IMR-90 (cell line): ENCODE data around the gene TES. TPM values are rescaled to one million over a fixed set of nuclear protein-coding genes. Genes with fewer than 3 reads are reported as not detected.

Experiments
- ATAC-seq: fragments of 200-7000 bp; cut with Tn5 transposase; 2 replicates; pipeline ENCODE4 v1.9.1; 2020; ENCODE audit warnings: low read depth, mild to moderate bottlenecking, moderate library complexity
- BruUV-seq: library from RNA; stranded (reverse); fragments of 400-500 nt; replicated peaks from 2 replicates; lab custom pipeline; 2021; lab: Mats Ljungman, UMichigan
- CTCF ChIA-PET: fragments of 300-600 bp; formaldehyde crosslinking; extraction: SDS; loops from one replicate; lab custom pipeline; 2021; ENCODE audit warnings: antibody characterized with exemption; lab: Yijun Ruan, JAX
- POLR2A ChIA-PET: fragments of 300-600 bp; sonication (Branson Sonifier 250); formaldehyde crosslinking; loops from one replicate; lab custom pipeline; 2022; ENCODE audit warnings: antibody characterized with exemption; ENCODE audit not compliant: unreplicated experiment; lab: Charles Lee
- DNase-seq: peaks from one replicate; pipeline ENCODE4 v3.0.0; 2013
- H2AFZ ChIP-seq: replicated peaks from 2 replicates; pipeline ENCODE3; 2013; ENCODE audit warnings: low read length, mild to moderate bottlenecking; ENCODE audit not compliant: poor library complexity
- H2AK5ac ChIP-seq: 2 replicates; pipeline ENCODE4 v1.6.1; 2013; ENCODE audit warnings: low read depth, low read length, inconsistent platforms
- H2AK9ac ChIP-seq: replicated peaks from 2 replicates; pipeline ENCODE3; 2013; ENCODE audit warnings: mild to moderate bottlenecking, low read depth, low read length, moderate library complexity; ENCODE audit not compliant: poor library complexity
- H2BK120ac ChIP-seq: 2 replicates; pipeline ENCODE4 v1.6.1; 2013; ENCODE audit warnings: low read depth, low read length, inconsistent platforms
- H2BK15ac ChIP-seq: 3 replicates; pipeline ENCODE4 v1.6.1; 2013; ENCODE audit warnings: low read depth, low read length, inconsistent platforms
- H2BK20ac ChIP-seq: 2 replicates; pipeline ENCODE4 v1.6.1; 2013; ENCODE audit warnings: low read depth, mild to moderate bottlenecking, inconsistent platforms, low read length, moderate library complexity
- H2BK5ac ChIP-seq: 2 replicates; pipeline ENCODE4 v1.6.1; 2013; ENCODE audit warnings: mild to moderate bottlenecking, low read depth, low read length, inconsistent platforms; ENCODE audit not compliant: poor library complexity, severe bottlenecking
- H3K14ac ChIP-seq: replicated peaks from 2 replicates; pipeline ENCODE4 v1.6.1; 2013; ENCODE audit warnings: low read depth, low read length, inconsistent platforms
- H3K18ac ChIP-seq: 2 replicates; pipeline ENCODE4 v1.6.1; 2013; ENCODE audit warnings: low read depth, low read length, control low read depth
- H3K23ac ChIP-seq: 2 replicates; pipeline ENCODE4 v1.6.1; 2013; ENCODE audit warnings: low read depth, low read length, inconsistent platforms
- H3K27ac ChIP-seq: 2 replicates; pipeline ENCODE4 v1.5.1; 2013; ENCODE audit warnings: mild to moderate bottlenecking, control low read depth, low read length; ENCODE audit not compliant: insufficient read depth
- H3K27me3 ChIP-seq: 2 replicates; pipeline ENCODE4 v1.6.1; 2013; ENCODE audit warnings: low read length; ENCODE audit not compliant: control insufficient read depth, insufficient read depth
- H3K36me3 ChIP-seq: 2 replicates; pipeline ENCODE4 v1.6.1; 2013; ENCODE audit warnings: low read length, mixed read lengths; ENCODE audit not compliant: control insufficient read depth, insufficient read depth
- H3K4ac ChIP-seq: 2 replicates; pipeline ENCODE4 v1.6.1; 2013; ENCODE audit warnings: low read depth, low read length, inconsistent platforms
- H3K4me1 ChIP-seq: 2 replicates; pipeline ENCODE4 v1.6.1; 2013; ENCODE audit warnings: low read length, mixed read lengths; ENCODE audit not compliant: control insufficient read depth, insufficient read depth
- H3K4me2 ChIP-seq: 2 replicates; pipeline ENCODE4 v1.6.1; 2013; ENCODE audit warnings: low read depth, mild to moderate bottlenecking, control low read depth, low read length, moderate library complexity
- H3K4me3 ChIP-seq: 2 replicates; pipeline ENCODE4 v1.5.1; 2013; ENCODE audit warnings: low read depth, mild to moderate bottlenecking, control low read depth, low read length, moderate library complexity; ENCODE audit not compliant: insufficient read depth
- H3K56ac ChIP-seq: 2 replicates; pipeline ENCODE4 v1.6.1; 2013; ENCODE audit warnings: low read length, inconsistent platforms; ENCODE audit not compliant: insufficient read depth; ENCODE audit errors: extremely low read depth
- H3K79me1 ChIP-seq, 2 experiments: 2 replicates each; pipeline ENCODE4 v1.6.1; 2013; ENCODE audit warnings: low read length in 2 of 2, inconsistent platforms in 1 of 2, low read depth in 1 of 2
- H3K9ac ChIP-seq: 2 replicates; pipeline ENCODE4 v1.6.1; 2013; ENCODE audit warnings: low read depth, low read length, control low read depth
- H3K9me1 ChIP-seq: 2 replicates; pipeline ENCODE4 v1.6.1; 2013; ENCODE audit warnings: low read length, inconsistent platforms; ENCODE audit not compliant: insufficient read depth
- H3K9me3 ChIP-seq: 2 replicates; pipeline ENCODE4 v1.6.1; 2013; ENCODE audit warnings: low read length; ENCODE audit not compliant: control insufficient read depth, insufficient read depth
- H4K20me1 ChIP-seq: 2 replicates; pipeline ENCODE4 v1.6.1; 2013; ENCODE audit warnings: low read length, inconsistent platforms; ENCODE audit not compliant: insufficient read depth
- H4K5ac ChIP-seq: 2 replicates; pipeline ENCODE4 v1.6.1; 2013; ENCODE audit warnings: mild to moderate bottlenecking, low read depth, low read length, control low read depth
- H4K8ac ChIP-seq, 2 experiments: 2 replicates each; pipeline ENCODE4 v1.6.1; 2013; ENCODE audit warnings: low read depth in 2 of 2, low read length in 2 of 2, control low read depth in 1 of 2, inconsistent platforms in 1 of 2
- H4K91ac ChIP-seq: 2 replicates; pipeline ENCODE4 v1.6.1; 2013; ENCODE audit warnings: low read depth, low read length, inconsistent platforms; ENCODE audit not compliant: insufficient read depth
- BHLHE40 ChIP-seq: fragments of 150-350 bp; IDR thresholded peaks from 2 replicates; pipeline ENCODE4 v1.6.1; 2016; ENCODE audit warnings: mild to moderate bottlenecking, low read depth, low read length
- CEBPB ChIP-seq: IDR thresholded peaks from 2 replicates; pipeline ENCODE4 v1.6.1; 2012; ENCODE audit warnings: low read depth, low read length, improper control_type of control experiment
- CHD1 ChIP-seq: IDR thresholded peaks from 2 replicates; pipeline ENCODE4 v1.6.1; 2012; ENCODE audit warnings: low read depth, low read length, improper control_type of control experiment
- CTCF ChIP-seq: conservative IDR thresholded peaks from 2 replicates; pipeline ENCODE4 v1.5.1; 2012; ENCODE audit warnings: mild to moderate bottlenecking, low read depth, low read length, improper control_type of control experiment
- ELK1 ChIP-seq: fragments of 150-350 bp; IDR thresholded peaks from 2 replicates; pipeline ENCODE4 v1.6.1; 2016; ENCODE audit warnings: low read depth, mild to moderate bottlenecking, low read length, moderate library complexity, borderline replicate concordance
- FOS ChIP-seq: fragments of 150-350 bp; IDR thresholded peaks from 2 replicates; pipeline ENCODE4 v1.6.1; 2016; ENCODE audit warnings: low read depth, low read length
- MAFK ChIP-seq: IDR thresholded peaks from 2 replicates; pipeline ENCODE4 v1.6.1; 2012; ENCODE audit warnings: low read depth, low read length, improper control_type of control experiment
- MAZ ChIP-seq: IDR thresholded peaks from 2 replicates; pipeline ENCODE4 v1.6.1; 2012; ENCODE audit warnings: low read depth, mild to moderate bottlenecking, low read length, improper control_type of control experiment, moderate library complexity, borderline replicate concordance
- MXI1 ChIP-seq: IDR thresholded peaks from 2 replicates; pipeline ENCODE4 v1.6.1; 2012; ENCODE audit warnings: low read depth, mild to moderate bottlenecking, low read length, moderate library complexity, borderline replicate concordance
- NFE2L2 ChIP-seq: fragments of 150-350 bp; IDR thresholded peaks from 2 replicates; pipeline ENCODE4 v1.6.1; 2016; ENCODE audit warnings: low read depth, mild to moderate bottlenecking, low read length
- POLR2A ChIP-seq: IDR thresholded peaks from 2 replicates; pipeline ENCODE4 v1.6.1; 2012; ENCODE audit warnings: mild to moderate bottlenecking, low read depth, low read length
- RAD21 ChIP-seq: IDR thresholded peaks from 2 replicates; pipeline ENCODE4 v1.6.1; 2012; ENCODE audit warnings: low read length, improper control_type of control experiment
- RFX5 ChIP-seq: IDR thresholded peaks from 2 replicates; pipeline ENCODE4 v1.8.0; 2012; ENCODE audit warnings: low read depth, mild to moderate bottlenecking, low read length, moderate library complexity
- SMC3 ChIP-seq: fragments of 150-350 bp; IDR thresholded peaks from 2 replicates; pipeline ENCODE4 v1.6.1; 2016; ENCODE audit warnings: low read depth, mild to moderate bottlenecking, antibody characterized with exemption, low read length, moderate library complexity
- USF2 ChIP-seq: fragments of 150-350 bp; IDR thresholded peaks from 2 replicates; pipeline ENCODE4 v1.6.1; 2017; ENCODE audit warnings: mild to moderate bottlenecking, antibody characterized with exemption, low read length, low read depth
- WGBS, 2 experiments: methylation state at CpG; one replicate each; pipeline versions ENCODE4 v1.1.5 to v1.1.7; 2013; ENCODE audit warnings: missing lambda C conversion rate in 2 of 2; ENCODE audit not compliant: insufficient read length in 1 of 2; ENCODE audit errors: extremely low coverage in 2 of 2; 5-methylcytosine and 5-hydroxymethylcytosine counted together
- dilution Hi-C: fragments of 300-500 bp; cut with HindIII; formaldehyde crosslinking; loops from one replicate; pipeline ENCODE4 v1.14.3; 2018; ENCODE audit warnings: low sequenced_read_pairs; ENCODE audit not compliant: unreplicated experiment
- in situ Hi-C: fragments of 300-500 bp; cut with MboI; formaldehyde crosslinking; loops from 3 replicates; pipeline ENCODE4 v1.14.3; 2019; ENCODE audit warnings: low sequenced_read_pairs, inconsistent platforms, mixed read lengths
- intact Hi-C: fragments of 100-400 bp; cut with micrococcal nuclease; formaldehyde crosslinking; loops from 2 replicates; pipeline ENCODE4 v1.10.0; 2022
- polyA plus RNA-seq, 3 experiments: library from polyadenylated mRNA; depleted of rRNA; stranded (reverse); fragments of >200 nt; gene quantifications; 2 replicates each; pipeline ENCODE4 v1.2.3, GENCODE V29; 2012; ENCODE audit warnings: low replicate concordance in 1 of 3
- total RNA-seq: library from RNA; depleted of rRNA; stranded (reverse); fragments of >200 nt; gene quantifications from 2 replicates; pipeline ENCODE4 v1.2.3, GENCODE V29; 2012

Gene TES
- total and polyA plus RNA-seq, 2 of the 4 experiments (the other 2 are of a cell fraction): 54.0 to 83.3 TPM

- in situ Hi-C loops: loop anchor here (5.0 kb wide), 2 partner anchors 57 to 97 kb away; no protein-coding TSS in a partner anchor
- CTCF ChIA-PET: interaction anchor here (4.0 kb wide), 1 partner anchor 56 kb away, joined by 49 read pairs; no protein-coding TSS in a partner anchor
- TF ChIP-seq ELK1: no peak
- no peak for TF ChIP-seq BHLHE40
- TF ChIP-seq MXI1: no peak
- no peak for TF ChIP-seq MAZ
- no peak for TF ChIP-seq RAD21
- no peak for TF ChIP-seq MAFK
- TF ChIP-seq FOS: no peak
- TF ChIP-seq USF2: no peak
- no peak for TF ChIP-seq SMC3
- TF ChIP-seq CHD1: no peak
- TF ChIP-seq RFX5: no peak
- TF ChIP-seq NFE2L2: no peak
- TF ChIP-seq POLR2A: no peak
- no peak for TF ChIP-seq CEBPB
- no peak for TF ChIP-seq CTCF
Measured at GRCh38 chr7:116234517-116235200, 24.3 kb downstream of the TES start.

More at GRCh38 chr7:116234517-116235200, 24.3 kb downstream of the TES start:
- Histone ChIP-seq H4K5ac (no peak overlapping the region), H4K91ac (no peak overlapping the region), H3K36me3 (peaks cover 3% of the 10 kb centered on the region; the same call in 1 of the 2 replicates), H4K8ac (no peak overlapping the region), H2BK20ac (no peak overlapping the region), H3K9me1 (peaks cover 6% of the 10 kb centered on the region), H2BK5ac (no peak overlapping the region), H2AK5ac (no peak overlapping the region), H2BK15ac (no peak overlapping the region), H4K20me1 (no peaks in the 10 kb centered on the region), H3K4ac (no peak overlapping the region), H2AK9ac (no peak overlapping the region), H2BK120ac (no peak overlapping the region), H3K9me3 (no peaks in the 10 kb centered on the region), H3K9ac (no peak overlapping the region), H3K27ac (no peak overlapping the region), H3K14ac (no peak overlapping the region), H3K18ac (no peak overlapping the region), H3K27me3 (no peaks in the 10 kb centered on the region), H3K4me1 (peaks cover 24% of the 10 kb centered on the region), H3K23ac (no peak overlapping the region), H3K4me3 (no peak overlapping the region), H3K56ac (no peak overlapping the region), H2AFZ (no peak overlapping the region), H3K4me2 (no peak overlapping the region), H3K79me1 (peaks cover 26 to 55% of the 10 kb centered on the region in 2 experiments)
- DNase-seq: no peak
- POLR2A ChIA-PET: interaction anchor here (1.1 kb wide), 1 partner anchor 58 kb away, joined by 4 read pairs; no protein-coding TSS in a partner anchor
- no TSS peak for BruUV-seq
- dilution Hi-C loops: no loop called here
- no CpG with 5 or more reads among the region's 9 CpGs for WGBS, 2 experiments
- ATAC-seq: no peak
- intact Hi-C loops: loop anchor here (5.0 kb wide), 1 partner anchor 1018 kb away; no protein-coding TSS in a partner anchor
